OCI-LY3 (cell line): ENCODE data around the gene DNMT3B.

Source experiments
- EZH2phosphoT487 ChIP-seq: fragments of 200-600 bp; shearing (Covaris generic); IDR thresholded peaks from 2 replicates; pipeline ENCODE4 v1.6.1; 2018; ENCODE audit warnings: antibody characterized with exemption, mixed run types, low read depth
- TF ChIP-seq, protein P1 (sequence below): fragments of 200-600, 300-600 bp; sonication (generic); IDR thresholded peaks from 2 replicates; pipeline ENCODE4 v1.5.1; 2014; ENCODE audit warnings: antibody characterized with exemption, low read length, low read depth

DNA sequence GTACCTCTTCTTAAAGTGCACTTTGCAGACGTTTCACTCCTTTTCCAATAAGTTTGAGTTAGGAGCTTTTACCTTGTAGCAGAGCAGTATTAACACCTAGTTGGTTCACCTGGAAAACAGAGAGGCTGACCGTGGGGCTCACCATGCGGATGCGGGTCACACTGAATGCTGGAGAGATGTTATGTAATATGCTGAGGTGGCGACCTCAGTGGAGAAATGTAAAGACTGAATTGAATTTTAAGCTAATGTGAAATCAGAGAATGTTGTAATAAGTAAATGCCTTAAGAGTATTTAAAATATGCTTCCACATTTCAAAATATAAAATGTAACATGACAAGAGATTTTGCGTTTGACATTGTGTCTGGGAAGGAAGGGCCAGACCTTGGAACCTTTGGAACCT, 86.7 kb downstream of the DNMT3B start:
- TF ChIP-seq, protein P1, sequence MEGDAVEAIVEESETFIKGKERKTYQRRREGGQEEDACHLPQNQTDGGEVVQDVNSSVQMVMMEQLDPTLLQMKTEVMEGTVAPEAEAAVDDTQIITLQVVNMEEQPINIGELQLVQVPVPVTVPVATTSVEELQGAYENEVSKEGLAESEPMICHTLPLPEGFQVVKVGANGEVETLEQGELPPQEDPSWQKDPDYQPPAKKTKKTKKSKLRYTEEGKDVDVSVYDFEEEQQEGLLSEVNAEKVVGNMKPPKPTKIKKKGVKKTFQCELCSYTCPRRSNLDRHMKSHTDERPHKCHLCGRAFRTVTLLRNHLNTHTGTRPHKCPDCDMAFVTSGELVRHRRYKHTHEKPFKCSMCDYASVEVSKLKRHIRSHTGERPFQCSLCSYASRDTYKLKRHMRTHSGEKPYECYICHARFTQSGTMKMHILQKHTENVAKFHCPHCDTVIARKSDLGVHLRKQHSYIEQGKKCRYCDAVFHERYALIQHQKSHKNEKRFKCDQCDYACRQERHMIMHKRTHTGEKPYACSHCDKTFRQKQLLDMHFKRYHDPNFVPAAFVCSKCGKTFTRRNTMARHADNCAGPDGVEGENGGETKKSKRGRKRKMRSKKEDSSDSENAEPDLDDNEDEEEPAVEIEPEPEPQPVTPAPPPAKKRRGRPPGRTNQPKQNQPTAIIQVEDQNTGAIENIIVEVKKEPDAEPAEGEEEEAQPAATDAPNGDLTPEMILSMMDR, result no peak
- no peak for TF ChIP-seq EZH2phosphoT487
